Glutamatergic neuron (in vitro differentiated cells): ENCODE measurements around the gene APOA5. TPM values are rescaled to one million over a fixed set of nuclear protein-coding genes. Genes with fewer than 3 reads are reported as not detected.

Experiments used
- DNase-seq: peaks from one replicate; pipeline ENCODE4 v3.0.0; 2022
- H3K27ac Mint-ChIP-seq: one replicate; pipeline ENCODE4 v1.8.0; 2020; ENCODE audit warnings: mild to moderate bottlenecking, mixed read lengths, inconsistent platforms; ENCODE audit not compliant: unreplicated experiment
- H3K27me3 Mint-ChIP-seq: one replicate; pipeline ENCODE4 v1.8.0; 2020; ENCODE audit warnings: mild to moderate bottlenecking, moderate library complexity, mixed read lengths, inconsistent platforms; ENCODE audit not compliant: unreplicated experiment
- H3K36me3 Mint-ChIP-seq: one replicate; pipeline ENCODE4 v1.8.0; 2020; ENCODE audit warnings: mild to moderate bottlenecking, mixed read lengths, inconsistent platforms; ENCODE audit not compliant: unreplicated experiment
- H3K4me1 Mint-ChIP-seq: one replicate; pipeline ENCODE4 v1.8.0; 2020; ENCODE audit warnings: mild to moderate bottlenecking, low read depth, mixed read lengths, inconsistent platforms; ENCODE audit not compliant: unreplicated experiment
- H3K4me3 Mint-ChIP-seq: one replicate; pipeline ENCODE4 v1.8.0; 2020; ENCODE audit warnings: mild to moderate bottlenecking, mixed read lengths, inconsistent platforms; ENCODE audit not compliant: unreplicated experiment
- H3K9me3 Mint-ChIP-seq: one replicate; pipeline ENCODE4 v1.8.0; 2020; ENCODE audit warnings: mild to moderate bottlenecking, moderate library complexity, mixed read lengths, inconsistent platforms; ENCODE audit not compliant: unreplicated experiment
- CTCF ChIP-seq: fragments of 200-600 bp; sonication (generic); IDR thresholded peaks from one replicate; pipeline ENCODE4 v1.5.0; 2021; ENCODE audit not compliant: partially characterized antibody, unreplicated experiment
- total RNA-seq: library from RNA; stranded (reverse); fragmentation: NEBNext Ultra II Directional; extraction: Animal tissue kit (Norgen Biotek cat#: 25700); gene quantifications from one replicate; pipeline ENCODE4 v1.2.1, GENCODE V29; 2021; ENCODE audit not compliant: unreplicated experiment

The APOA5 gene
- total RNA-seq, 1 donor from 2014 or later = not detected

- DNase-seq = no peak
- no peaks in the 10 kb centered on the region for H3K4me1 Mint-ChIP-seq
- H3K36me3 Mint-ChIP-seq = no peaks in the 10 kb centered on the region
- H3K27ac Mint-ChIP-seq = no peak overlapping the region
- no peak overlapping the region for H3K4me3 Mint-ChIP-seq
- H3K27me3 Mint-ChIP-seq = peaks cover 2% of the 10 kb centered on the region
- no peak for TF ChIP-seq CTCF
- H3K9me3 Mint-ChIP-seq = no peaks in the 10 kb centered on the region
Observed at GRCh38 chr11:116830184-116830912, 38.7 kb upstream of the APOA5 start.

- no peak for DNase-seq
- no peaks in the 10 kb centered on the region for H3K9me3 Mint-ChIP-seq
- H3K36me3 Mint-ChIP-seq = no peaks in the 10 kb centered on the region
- no peak within 1 kb of the TSS for H3K27ac Mint-ChIP-seq
- no peaks in the 10 kb centered on the region for H3K4me1 Mint-ChIP-seq
- H3K27me3 Mint-ChIP-seq = no peaks in the 10 kb centered on the region
- TF ChIP-seq CTCF = no peak
- H3K4me3 Mint-ChIP-seq = no peak within 1 kb of the TSS
Observed at GRCh38 chr11:116829525-116830183, 38.0 kb upstream of the APOA5 start, which contains the start of gene APOC3. Gene APOC3, plus strand, starts transcription at chr11:116829907. Its CDS starts 676 bp downstream, at chr11:116830583.

GRCh38 chr11:116828632-116829524 lies 37.2 kb upstream of the APOA5 start:
- Mint-ChIP-seq H3K27me3 (no peaks in the 10 kb centered on the region), H3K27ac (no peak overlapping the region), H3K36me3 (no peaks in the 10 kb centered on the region), H3K9me3 (no peaks in the 10 kb centered on the region), H3K4me3 (no peak overlapping the region), H3K4me1 (no peaks in the 10 kb centered on the region)
- TF ChIP-seq CTCF = no peak
- no peak for DNase-seq

GRCh38 chr11:116827461-116827860 lies 35.8 kb upstream of the APOA5 start:
- H3K36me3 Mint-ChIP-seq = no peaks in the 10 kb centered on the region
- no peak overlapping the region for H3K4me3 Mint-ChIP-seq
- no peak for TF ChIP-seq CTCF
- H3K27me3 Mint-ChIP-seq = no peaks in the 10 kb centered on the region
- DNase-seq = no peak
- no peaks in the 10 kb centered on the region for H3K4me1 Mint-ChIP-seq
- H3K9me3 Mint-ChIP-seq = no peaks in the 10 kb centered on the region
- no peak overlapping the region for H3K27ac Mint-ChIP-seq
